Type B pancreatic cell (in vitro differentiated cells): ENCODE results near the gene TMEM178B. TPM values are rescaled to one million over a fixed set of nuclear protein-coding genes. Genes with fewer than 3 reads are reported as not detected.

Experiments used
- DNase-seq: peaks from one replicate; pipeline ENCODE4 v3.0.0; 2021; ENCODE audit warnings: mixed read lengths; ENCODE audit not compliant: unreplicated experiment; ENCODE audit errors: extremely low spot score
- H3K27ac Mint-ChIP-seq: 2 replicates; pipeline ENCODE4 v1.8.0; 2021; ENCODE audit warnings: mild to moderate bottlenecking, mixed read lengths
- H3K27me3 Mint-ChIP-seq: 2 replicates; pipeline ENCODE4 v1.8.0; 2021; ENCODE audit warnings: mixed read lengths
- H3K36me3 Mint-ChIP-seq: 2 replicates; pipeline ENCODE4 v1.8.0; 2021; ENCODE audit warnings: mixed read lengths
- H3K4me1 Mint-ChIP-seq: one replicate; pipeline ENCODE4 v1.8.0; 2021; ENCODE audit warnings: mixed read lengths; ENCODE audit not compliant: unreplicated experiment
- H3K4me3 Mint-ChIP-seq: 2 replicates; pipeline ENCODE4 v1.8.0; 2021; ENCODE audit warnings: mild to moderate bottlenecking, mixed read lengths
- H3K9me3 Mint-ChIP-seq: 2 replicates; pipeline ENCODE4 v1.8.0; 2021; ENCODE audit warnings: mixed read lengths
- total RNA-seq: library from RNA; stranded (reverse); gene quantifications from 2 replicates; pipeline ENCODE4 v1.2.1, GENCODE V29; 2021; ENCODE audit warnings: low replicate concordance
- TF ChIP-seq, protein P1 (sequence below): fragments of 200-600 bp; sonication (generic); conservative IDR thresholded peaks from 2 replicates; pipeline ENCODE4 v1.5.0; 2021; ENCODE audit warnings: antibody characterized with exemption, mild to moderate bottlenecking

The TMEM178B gene
- total RNA-seq, 1 donor from 2014 or later, result 8.7 TPM

DNA sequence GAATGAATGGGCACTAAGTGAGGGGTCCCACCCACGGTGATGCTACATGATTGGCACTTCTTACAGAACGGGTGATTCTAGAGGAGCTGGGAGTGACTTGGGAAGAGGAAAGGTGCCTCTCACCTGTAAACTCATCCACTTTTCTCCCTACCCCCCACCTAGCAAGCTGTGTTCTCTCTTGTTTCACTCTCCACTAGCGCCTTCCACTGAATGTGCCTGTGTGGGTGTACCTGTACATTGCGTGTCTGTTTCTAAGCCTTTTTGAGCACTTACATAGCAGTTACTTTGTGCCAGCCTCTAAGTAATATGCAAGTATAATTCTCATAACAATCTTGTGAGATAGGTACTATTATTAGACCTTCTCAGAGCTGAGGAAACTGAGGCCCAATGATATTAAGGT lies 343.6 kb downstream of the TMEM178B start:
- Mint-ChIP-seq H3K4me3 (no peak overlapping the region), H3K27me3 (peaks cover 8% of the 10 kb centered on the region), H3K9me3 (no peaks in the 10 kb centered on the region), H3K36me3 (no peaks in the 10 kb centered on the region), H3K27ac (no peak overlapping the region), H3K4me1 (no peaks in the 10 kb centered on the region)
- TF ChIP-seq, protein P1, sequence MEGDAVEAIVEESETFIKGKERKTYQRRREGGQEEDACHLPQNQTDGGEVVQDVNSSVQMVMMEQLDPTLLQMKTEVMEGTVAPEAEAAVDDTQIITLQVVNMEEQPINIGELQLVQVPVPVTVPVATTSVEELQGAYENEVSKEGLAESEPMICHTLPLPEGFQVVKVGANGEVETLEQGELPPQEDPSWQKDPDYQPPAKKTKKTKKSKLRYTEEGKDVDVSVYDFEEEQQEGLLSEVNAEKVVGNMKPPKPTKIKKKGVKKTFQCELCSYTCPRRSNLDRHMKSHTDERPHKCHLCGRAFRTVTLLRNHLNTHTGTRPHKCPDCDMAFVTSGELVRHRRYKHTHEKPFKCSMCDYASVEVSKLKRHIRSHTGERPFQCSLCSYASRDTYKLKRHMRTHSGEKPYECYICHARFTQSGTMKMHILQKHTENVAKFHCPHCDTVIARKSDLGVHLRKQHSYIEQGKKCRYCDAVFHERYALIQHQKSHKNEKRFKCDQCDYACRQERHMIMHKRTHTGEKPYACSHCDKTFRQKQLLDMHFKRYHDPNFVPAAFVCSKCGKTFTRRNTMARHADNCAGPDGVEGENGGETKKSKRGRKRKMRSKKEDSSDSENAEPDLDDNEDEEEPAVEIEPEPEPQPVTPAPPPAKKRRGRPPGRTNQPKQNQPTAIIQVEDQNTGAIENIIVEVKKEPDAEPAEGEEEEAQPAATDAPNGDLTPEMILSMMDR, result no peak
- DNase-seq, result no peak

DNA sequence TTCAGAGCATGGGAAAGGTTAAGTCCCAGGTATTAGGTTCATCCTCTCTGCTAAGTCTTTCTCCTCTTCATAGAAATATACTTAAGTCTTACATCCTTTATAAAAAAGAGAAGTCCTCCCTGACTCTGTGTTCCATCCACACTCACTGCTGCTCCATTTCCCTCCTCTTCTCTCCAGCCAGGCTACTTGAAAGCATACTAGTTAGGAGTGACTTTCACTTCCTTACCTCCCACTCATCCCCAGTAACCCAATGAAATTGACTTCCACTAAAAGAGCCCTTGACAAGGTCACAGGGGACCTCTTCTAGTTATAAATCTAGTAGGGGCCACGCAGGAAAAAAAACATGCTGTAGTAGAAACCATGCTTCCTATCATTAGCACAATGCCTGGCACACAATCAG lies 344.2 kb downstream of the TMEM178B start:
- no peak for DNase-seq
- H3K4me3 Mint-ChIP-seq, result no peak overlapping the region
- no peaks in the 10 kb centered on the region for H3K9me3 Mint-ChIP-seq
- no peaks in the 10 kb centered on the region for H3K4me1 Mint-ChIP-seq
- peaks cover 8% of the 10 kb centered on the region for H3K27me3 Mint-ChIP-seq
- TF ChIP-seq, protein P1, result no peak
- no peak overlapping the region for H3K27ac Mint-ChIP-seq
- no peaks in the 10 kb centered on the region for H3K36me3 Mint-ChIP-seq

DNA sequence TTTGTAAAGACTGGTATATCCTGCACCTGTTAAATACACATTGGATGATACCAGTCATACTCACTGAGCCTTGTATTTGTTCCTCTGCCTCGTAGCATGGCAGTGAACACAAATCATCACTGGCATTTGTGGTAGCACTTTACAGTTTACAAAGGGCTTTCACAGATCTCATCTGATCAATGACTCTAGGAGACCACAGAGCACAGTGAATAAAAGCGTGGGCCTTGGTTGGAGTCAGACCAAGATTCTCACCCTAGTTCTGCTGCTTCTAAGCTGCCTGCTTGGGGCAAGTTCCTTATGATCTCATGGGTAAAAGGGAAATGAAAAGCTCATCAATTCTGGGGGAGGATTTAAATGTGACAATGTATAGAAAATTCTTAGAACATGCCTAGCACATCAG lies 347.4 kb downstream of the TMEM178B start:
- Mint-ChIP-seq H3K4me1 (no peaks in the 10 kb centered on the region), H3K36me3 (no peaks in the 10 kb centered on the region), H3K27me3 (peaks cover 8% of the 10 kb centered on the region), H3K27ac (no peak overlapping the region), H3K4me3 (no peak overlapping the region), H3K9me3 (no peaks in the 10 kb centered on the region)
- no peak for DNase-seq
- TF ChIP-seq, protein P1, result no peak

DNA sequence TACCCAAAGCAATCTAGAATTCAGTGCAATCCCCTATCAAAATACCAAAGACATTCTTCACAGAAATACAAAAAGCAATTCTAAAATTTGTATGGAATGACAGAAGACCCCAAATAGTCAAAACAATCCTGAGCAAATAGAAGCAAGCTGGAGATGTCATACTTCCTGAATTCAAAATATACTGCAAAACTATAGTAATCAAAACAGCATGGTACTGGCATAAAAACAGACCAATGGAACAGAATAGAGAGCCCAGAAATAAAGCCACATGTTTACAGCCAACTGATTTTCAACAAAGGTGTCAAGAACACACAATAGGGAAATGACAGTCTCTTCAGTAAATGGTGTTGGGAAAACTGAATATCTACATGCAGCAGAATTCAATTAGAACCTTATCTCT lies 353.3 kb downstream of the TMEM178B start:
- Mint-ChIP-seq H3K27me3 (peaks cover 19% of the 10 kb centered on the region), H3K27ac (no peak overlapping the region), H3K9me3 (peaks cover 8% of the 10 kb centered on the region), H3K4me3 (no peak overlapping the region), H3K4me1 (peaks cover 13% of the 10 kb centered on the region), H3K36me3 (no peaks in the 10 kb centered on the region)
- TF ChIP-seq, protein P1, result no peak
- DNase-seq, result no peak

DNA sequence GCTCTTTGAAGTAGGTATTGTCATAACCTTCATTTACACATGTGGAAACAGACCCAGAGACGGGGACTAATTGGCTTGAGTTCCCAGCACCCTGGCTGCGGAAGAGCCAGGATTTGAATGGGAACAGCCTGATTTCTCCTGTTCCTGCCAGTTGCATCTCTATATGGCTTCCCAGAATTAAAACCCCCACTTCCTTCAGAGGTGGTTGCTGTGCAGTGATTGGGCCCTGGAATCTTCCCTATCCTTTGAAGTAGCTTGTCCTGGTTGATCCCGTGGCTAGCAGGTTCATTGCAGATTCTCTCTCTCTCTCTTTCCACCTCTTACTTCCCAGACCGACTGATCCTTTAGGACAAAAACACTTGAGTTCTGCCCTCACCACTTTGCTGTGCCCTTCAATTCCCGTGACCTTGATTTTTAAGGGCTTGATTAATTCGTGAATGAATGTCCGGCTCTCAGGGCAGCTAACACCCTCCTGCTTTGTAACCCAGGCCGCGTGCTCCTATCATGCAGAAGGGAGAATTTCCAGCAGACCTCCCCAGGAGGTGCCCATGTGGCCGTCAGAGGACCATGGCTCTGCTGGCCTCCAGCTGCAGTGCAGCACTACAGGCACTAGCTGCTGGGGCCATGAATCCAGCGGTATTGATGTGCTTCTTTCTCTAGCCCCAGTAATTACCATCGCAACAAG lies 356.7 kb downstream of the TMEM178B start:
- H3K9me3 Mint-ChIP-seq, result peaks cover 8% of the 10 kb centered on the region
- H3K27ac Mint-ChIP-seq, result peak overlapping the region; percentile 53
- TF ChIP-seq, protein P1, result no peak
- H3K36me3 Mint-ChIP-seq, result no peaks in the 10 kb centered on the region
- DNase-seq, result no peak
- H3K4me3 Mint-ChIP-seq, result no peak overlapping the region
- peaks cover 19% of the 10 kb centered on the region for H3K27me3 Mint-ChIP-seq
- peaks cover 13% of the 10 kb centered on the region for H3K4me1 Mint-ChIP-seq
